Mammary epithelial cell (primary cell): ENCODE measurements around the gene GALNT2.

Experiments
- CTCF ChIP-seq, 2 donors: IDR thresholded peaks in 1 of 2; conservative IDR thresholded peaks in 1 of 2; 2 replicates each; pipeline ENCODE4 v1.5.1; 2011 to 2012; ENCODE audit warnings: inconsistent platforms in 2 of 2, low read length in 2 of 2, mild to moderate bottlenecking in 2 of 2, control low read depth in 1 of 2, low read depth in 1 of 2; ENCODE audit not compliant: insufficient read depth in 1 of 2; ENCODE audit errors: extremely low read depth in 1 of 2
- EZH2 ChIP-seq: IDR thresholded peaks from 2 replicates; pipeline ENCODE4 v1.6.1; 2012; ENCODE audit warnings: low read length, inconsistent platforms, borderline replicate concordance

DNA sequence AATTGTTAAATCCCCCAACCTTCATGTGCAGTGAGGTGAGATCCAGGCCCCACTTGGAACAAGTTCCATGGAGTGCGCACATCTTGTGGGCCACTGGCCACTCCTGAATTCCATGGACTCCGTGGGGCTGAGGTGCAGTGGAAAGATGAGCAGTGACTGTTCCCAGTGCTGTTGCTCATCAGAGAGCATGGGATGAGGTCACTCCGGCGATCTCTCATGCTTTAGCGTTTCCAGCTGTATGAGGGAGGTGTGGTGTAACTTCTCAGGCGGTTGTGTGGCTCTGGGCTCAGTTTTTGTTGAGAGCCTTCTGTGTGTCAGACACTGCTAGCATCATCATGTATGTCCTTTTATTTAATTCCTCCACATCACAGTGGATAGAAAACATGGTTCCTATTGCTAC is 96.2 kb downstream of the GALNT2 start:
- TF ChIP-seq CTCF (conservative IDR thresholded peaks at IDR 0.05 in 1 of 2, IDR thresholded peaks at IDR 0.05 in 1 of 2; ENCODE audit: extremely low read depth in 1 of 2, insufficient read depth in 1 of 2, low read depth in 1 of 2, low read length in 2 of 2), result no peak
- TF ChIP-seq EZH2, result no peak
